OCI-LY7 (cell line): Measurements from ENCODE around the gene TGFBR2.

ENCODE experiments used
- EZH2phosphoT487 ChIP-seq: fragments of 200-600 bp; sonication (generic); IDR thresholded peaks from 2 replicates; pipeline ENCODE4 v1.6.1; 2018; ENCODE audit warnings: low read depth, borderline replicate concordance, mild to moderate bottlenecking, mixed run types, antibody characterized with exemption, low read length, moderate library complexity, mixed read lengths
- TF ChIP-seq, protein P1 (sequence below): fragments of 200-600 bp; sonication (generic); conservative IDR thresholded peaks from 2 replicates; pipeline ENCODE4 v1.5.1; 2014; ENCODE audit warnings: mild to moderate bottlenecking, antibody characterized with exemption, low read length, moderate library complexity, mixed read lengths

DNA sequence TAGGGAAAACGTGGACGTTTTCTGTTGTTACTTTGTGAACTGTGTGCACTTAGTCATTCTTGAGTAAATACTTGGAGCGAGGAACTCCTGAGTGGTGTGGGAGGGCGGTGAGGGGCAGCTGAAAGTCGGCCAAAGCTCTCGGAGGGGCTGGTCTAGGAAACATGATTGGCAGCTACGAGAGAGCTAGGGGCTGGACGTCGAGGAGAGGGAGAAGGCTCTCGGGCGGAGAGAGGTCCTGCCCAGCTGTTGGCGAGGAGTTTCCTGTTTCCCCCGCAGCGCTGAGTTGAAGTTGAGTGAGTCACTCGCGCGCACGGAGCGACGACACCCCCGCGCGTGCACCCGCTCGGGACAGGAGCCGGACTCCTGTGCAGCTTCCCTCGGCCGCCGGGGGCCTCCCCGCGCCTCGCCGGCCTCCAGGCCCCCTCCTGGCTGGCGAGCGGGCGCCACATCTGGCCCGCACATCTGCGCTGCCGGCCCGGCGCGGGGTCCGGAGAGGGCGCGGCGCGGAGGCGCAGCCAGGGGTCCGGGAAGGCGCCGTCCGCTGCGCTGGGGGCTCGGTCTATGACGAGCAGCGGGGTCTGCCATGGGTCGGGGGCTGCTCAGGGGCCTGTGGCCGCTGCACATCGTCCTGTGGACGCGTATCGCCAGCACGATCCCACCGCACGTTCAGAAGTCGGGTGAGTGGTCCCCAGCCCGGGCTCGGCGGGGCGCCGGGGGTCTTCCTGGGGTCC lies at the start of gene TGFBR2:
- TF ChIP-seq, protein P1, sequence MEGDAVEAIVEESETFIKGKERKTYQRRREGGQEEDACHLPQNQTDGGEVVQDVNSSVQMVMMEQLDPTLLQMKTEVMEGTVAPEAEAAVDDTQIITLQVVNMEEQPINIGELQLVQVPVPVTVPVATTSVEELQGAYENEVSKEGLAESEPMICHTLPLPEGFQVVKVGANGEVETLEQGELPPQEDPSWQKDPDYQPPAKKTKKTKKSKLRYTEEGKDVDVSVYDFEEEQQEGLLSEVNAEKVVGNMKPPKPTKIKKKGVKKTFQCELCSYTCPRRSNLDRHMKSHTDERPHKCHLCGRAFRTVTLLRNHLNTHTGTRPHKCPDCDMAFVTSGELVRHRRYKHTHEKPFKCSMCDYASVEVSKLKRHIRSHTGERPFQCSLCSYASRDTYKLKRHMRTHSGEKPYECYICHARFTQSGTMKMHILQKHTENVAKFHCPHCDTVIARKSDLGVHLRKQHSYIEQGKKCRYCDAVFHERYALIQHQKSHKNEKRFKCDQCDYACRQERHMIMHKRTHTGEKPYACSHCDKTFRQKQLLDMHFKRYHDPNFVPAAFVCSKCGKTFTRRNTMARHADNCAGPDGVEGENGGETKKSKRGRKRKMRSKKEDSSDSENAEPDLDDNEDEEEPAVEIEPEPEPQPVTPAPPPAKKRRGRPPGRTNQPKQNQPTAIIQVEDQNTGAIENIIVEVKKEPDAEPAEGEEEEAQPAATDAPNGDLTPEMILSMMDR, result no peak; the same call in 1 of the 2 replicates
- no peak for TF ChIP-seq EZH2phosphoT487
